Measurements from ENCODE around the gene ALG12. TPM values are rescaled to one million over a fixed set of nuclear protein-coding genes. Genes with fewer than 3 reads are reported as not detected.
A peak's percentile ranks its signal among the peaks of the same experiment; 100 is the strongest.

Gene ALG12
- polyA plus RNA-seq, 1 of the 3 experiments (the other 2 are of a cell fraction), result 9.9 TPM

DNA sequence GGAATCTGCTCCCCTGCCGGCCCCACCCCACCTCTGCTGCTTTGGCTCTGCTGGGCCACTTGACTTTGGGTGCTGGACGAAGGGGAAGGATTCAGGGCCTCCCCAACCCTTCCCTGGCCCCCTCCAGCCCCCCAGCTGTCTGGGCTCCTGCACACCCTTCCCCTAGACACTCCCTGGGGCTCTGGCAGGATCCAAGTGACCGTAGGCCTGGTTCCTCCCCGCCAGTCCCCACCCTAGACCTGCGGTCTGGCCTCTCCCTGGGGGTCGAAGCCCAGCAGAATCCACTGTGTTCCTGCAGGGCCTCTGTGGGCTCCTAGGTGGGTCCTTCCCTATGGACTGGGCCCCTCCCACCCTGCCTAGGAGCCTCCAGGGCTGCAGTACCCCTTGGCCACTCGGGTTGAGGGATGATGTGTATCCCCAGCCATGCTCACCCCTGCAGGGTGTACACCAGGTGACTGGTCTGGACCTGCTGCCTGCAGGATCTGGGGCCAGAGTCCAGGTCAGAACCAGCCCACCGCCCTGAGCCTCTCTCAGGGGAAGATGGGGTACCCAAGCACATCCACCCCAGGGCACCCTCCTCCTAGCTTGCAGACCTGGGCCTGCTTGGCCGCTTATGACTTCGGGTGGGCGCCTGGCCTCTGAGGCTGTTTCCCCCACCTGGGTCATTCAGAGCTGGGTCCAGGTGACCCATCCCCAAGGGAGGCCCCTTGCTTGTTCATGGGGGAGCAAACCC is 48.0 kb upstream of the ALG12 start:
- Histone ChIP-seq H3K79me2 (ENCODE audit: insufficient read depth) (peaks cover 29% of the 10 kb centered on the region), H3K9ac (no peak overlapping the region), H3K9me2 (no peaks in the 10 kb centered on the region), H3K4me2 (no peak overlapping the region), H3K27ac (ENCODE audit: low read depth in 2 of 2, low read length in 1 of 2) (no peak overlapping the region), H4K20me1 (ENCODE audit: insufficient read depth) (peaks cover 7% of the 10 kb centered on the region), H2AFZ (ENCODE audit: low read depth) (no peak overlapping the region), H3K36me3 (replicated peaks in 1 of 2; ENCODE audit: control insufficient read depth in 1 of 2, insufficient read depth in 2 of 2, low read length in 1 of 2) (peaks cover 5 to 16% of the 10 kb centered on the region in 2 experiments), H3F3A (replicated peaks; ENCODE audit: insufficient read depth) (no peaks in the 10 kb centered on the region), H3K4me1 (ENCODE audit: control insufficient read depth in 1 of 2, insufficient read depth in 2 of 2, low read depth in 1 of 2, low read length in 1 of 2) (peaks cover 19 to 35% of the 10 kb centered on the region in 2 experiments; a peak in 2 of 4 replicates), H3K27me3 (ENCODE audit: insufficient read depth) (no peaks in the 10 kb centered on the region), H3K4me3 (ENCODE audit: low read depth in 2 of 2, low read length in 1 of 2) (no peak overlapping the region), H3K9me3 (no peaks in the 10 kb centered on the region)
- TF ChIP-seq RCOR1 (IDR thresholded peaks at IDR 0.05; ENCODE audit: low read length) (no peak), FOXJ3 (CRISPR knock-in tag; IDR thresholded peaks at IDR 0.05) (no peak), JUND (IDR thresholded peaks at IDR 0.05) (no peak), GABPA (IDR thresholded peaks at IDR 0.05; ENCODE audit: low read depth) (no peak), USF2 (IDR thresholded peaks at IDR 0.05; ENCODE audit: borderline replicate concordance, low read depth, low read length) (no peak), FOXM1 (IDR thresholded peaks at IDR 0.05; ENCODE audit: low read depth) (no peak), GATA2 (CRISPR knock-in tag; IDR thresholded peaks at IDR 0.05) (no peak), POLR2AphosphoS5 (IDR thresholded peaks at IDR 0.05; ENCODE audit: low read depth, low read length) (no peak), SIN3A (IDR thresholded peaks at IDR 0.05; ENCODE audit: borderline replicate concordance, low read depth, low read length) (no peak), REST (IDR thresholded peaks at IDR 0.05; ENCODE audit: low read depth, low read length) (no peak), CHD2 (IDR thresholded peaks at IDR 0.05; ENCODE audit: low read length, partially characterized antibody) (no peak), NRF1 (IDR thresholded peaks at IDR 0.05; ENCODE audit: low read depth, low read length) (no peak)
- WGBS (ENCODE audit: low lambda C conversion rate), result 100% methylated on average over 1 of the region's 11 CpGs
- peak; percentile 30 for DNase-seq
- CTCF ChIA-PET, result interaction anchor here (1.0 to 3.9 kb wide), 5 partner anchors 14 to 64 kb away, joined by 4 to 18 read pairs (median 10); no protein-coding TSS in a partner anchor
- POLR2A ChIA-PET, result no interaction called here
